Renal cortical epithelial cell (primary cell): ENCODE results near the gene PSMD10. TPM values are rescaled to one million over a fixed set of nuclear protein-coding genes. Genes with fewer than 3 reads are reported as not detected.
A peak's percentile ranks its signal among the peaks of the same experiment; 100 is the strongest.

Experiments used
- DNase-seq: peaks from one replicate; pipeline ENCODE4 v3.0.0-alpha.2; 2011; ENCODE audit warnings: low read depth
- total RNA-seq: library from RNA; depleted of rRNA; stranded (reverse); fragments of >200 nt; gene quantifications from 2 replicates; pipeline ENCODE4 v1.2.3, GENCODE V29; 2014

PSMD10 gene
- 95.3 and 110 TPM in 2 replicates for total RNA-seq

- DNase-seq: peak; percentile 91
Observed at GRCh38 chrX:108091264-108091877, at the start of gene PSMD10, which contains the start of gene ATG4A. Gene PSMD10 (minus strand): TSS chrX:108091542. CDS start chrX:108091520, 22 bp downstream. Gene ATG4A (plus strand): TSS chrX:108091778. CDS start chrX:108091827, 49 bp downstream.

DNA sequence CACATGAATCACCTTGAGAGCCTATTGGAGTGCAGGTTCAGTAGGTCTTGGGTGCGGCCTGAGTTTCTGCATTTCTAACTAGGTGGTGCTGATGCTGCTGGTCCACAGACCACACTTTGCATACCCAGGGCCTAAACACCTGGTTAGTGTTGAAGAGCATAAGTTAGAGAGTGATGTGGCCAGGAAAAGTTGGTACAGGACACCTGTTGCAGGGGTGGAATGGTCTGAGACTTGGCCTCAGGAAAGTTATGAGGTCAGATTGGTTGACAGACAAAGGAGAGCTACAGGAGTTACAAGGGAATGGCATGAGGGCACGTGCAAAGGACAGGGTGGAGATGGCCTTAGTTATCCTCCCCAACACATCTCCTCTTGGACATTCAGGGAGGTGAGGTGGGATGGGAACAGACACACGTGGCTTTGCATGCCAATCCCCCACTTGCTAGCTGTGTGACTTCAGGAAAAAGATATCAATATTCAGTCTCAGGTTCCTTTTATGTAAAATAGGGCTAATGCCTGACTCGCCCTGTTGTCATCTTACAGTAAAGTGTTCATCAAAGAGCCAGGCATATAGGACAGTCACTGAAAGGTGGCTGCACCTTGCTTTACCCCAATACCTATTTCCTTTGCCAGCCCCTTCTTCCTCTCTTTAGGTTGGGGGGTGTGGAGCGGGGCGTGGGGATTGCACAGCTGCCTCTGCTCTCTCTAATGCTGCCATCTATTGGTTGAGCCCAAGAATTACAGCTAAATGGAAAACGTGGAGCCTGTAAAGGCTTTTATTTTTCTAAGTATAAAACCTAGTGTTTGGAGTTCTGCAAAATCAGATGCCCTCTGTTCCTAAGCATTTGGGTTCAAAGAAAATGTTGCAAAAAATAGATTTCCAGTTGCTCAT lies 47.7 kb upstream of the PSMD10 start:
- DNase-seq: no peak

GRCh38 chrX:108134724-108135123 lies 43.4 kb upstream of the PSMD10 start:
- DNase-seq: no peak

- no peak for DNase-seq
Observed at GRCh38 chrX:108132876-108133275, 41.5 kb upstream of the PSMD10 start.

DNA sequence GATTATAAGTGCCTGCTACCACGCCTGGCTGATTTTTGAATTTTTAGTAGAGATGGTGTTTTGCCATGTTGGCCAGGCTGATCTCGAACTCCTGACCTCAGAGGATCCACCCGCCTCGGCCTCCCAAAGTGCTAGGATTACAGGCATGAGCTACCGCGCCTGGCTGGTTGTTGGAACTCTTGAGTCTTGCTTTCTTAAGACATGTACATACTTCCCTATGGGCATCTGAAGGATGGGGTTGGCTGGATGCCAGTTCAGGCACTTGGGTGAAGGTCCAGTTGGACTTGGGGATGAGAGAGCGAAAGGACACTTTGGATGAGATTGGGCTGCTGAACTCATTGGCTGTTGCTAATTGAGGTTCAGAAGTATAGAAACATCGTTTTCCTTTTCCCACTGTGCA lies 40.7 kb upstream of the PSMD10 start:
- no peak for DNase-seq

DNA sequence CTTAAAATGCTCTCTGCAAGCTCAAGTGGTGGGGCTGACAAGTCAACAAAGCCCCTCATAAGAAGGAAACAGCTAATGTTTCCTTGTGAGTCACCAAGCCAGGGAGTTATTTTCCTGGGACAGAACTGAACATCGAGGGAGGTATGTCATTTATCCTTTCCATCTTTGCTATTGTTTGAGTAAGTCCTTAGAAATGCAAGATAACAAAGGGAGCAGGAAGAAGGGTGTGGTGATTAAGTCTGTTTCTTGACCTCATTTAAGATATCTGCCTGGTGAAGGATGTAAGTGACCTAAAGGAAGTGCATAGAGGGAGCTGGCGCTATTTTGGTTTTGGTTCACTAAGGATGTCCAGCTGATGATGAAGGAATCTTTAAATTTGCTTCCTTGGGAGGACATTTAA lies 40.1 kb upstream of the PSMD10 start:
- DNase-seq: peak; percentile 26

GRCh38 chrX:108130889-108131288 lies 39.5 kb upstream of the PSMD10 start:
- DNase-seq: no peak

DNA sequence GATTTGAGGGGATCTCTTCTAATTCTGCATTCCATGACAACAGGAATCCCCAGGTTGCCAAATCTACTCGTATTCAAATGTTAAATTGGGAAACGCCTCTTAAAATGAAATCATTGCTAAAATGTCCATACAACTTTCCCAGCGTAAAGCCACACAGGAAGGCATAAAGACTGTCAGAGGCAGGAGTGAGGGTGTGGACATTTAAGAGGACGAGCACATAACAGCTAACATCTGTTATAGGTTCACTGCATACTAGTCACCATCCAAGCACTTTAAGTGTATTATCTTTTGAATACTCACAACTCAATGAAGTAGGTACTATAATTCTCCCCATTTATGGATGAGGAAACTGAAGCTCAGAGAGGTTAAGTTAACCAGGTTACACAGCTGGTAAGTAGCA lies 35.8 kb upstream of the PSMD10 start:
- no peak for DNase-seq

DNA sequence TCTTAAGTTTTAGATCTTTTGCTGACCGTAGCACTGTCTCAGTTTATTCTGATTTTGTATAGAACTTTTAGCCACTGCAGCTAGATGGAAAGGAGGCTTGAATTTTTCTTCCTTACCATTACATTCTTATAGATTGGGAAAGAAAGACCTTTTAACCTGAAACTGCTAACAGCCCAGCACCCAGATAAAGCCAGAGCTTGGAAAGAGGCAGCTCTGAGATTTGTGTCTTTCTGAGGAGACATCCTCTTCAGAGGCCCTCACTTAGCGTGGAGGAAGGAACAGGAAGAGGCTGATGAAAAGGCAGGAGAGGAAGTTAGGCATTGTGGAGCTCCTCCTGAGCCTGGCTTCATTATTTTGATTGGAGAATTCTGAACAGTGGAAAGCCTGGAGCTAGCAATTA lies 35.3 kb upstream of the PSMD10 start:
- no peak for DNase-seq

DNA sequence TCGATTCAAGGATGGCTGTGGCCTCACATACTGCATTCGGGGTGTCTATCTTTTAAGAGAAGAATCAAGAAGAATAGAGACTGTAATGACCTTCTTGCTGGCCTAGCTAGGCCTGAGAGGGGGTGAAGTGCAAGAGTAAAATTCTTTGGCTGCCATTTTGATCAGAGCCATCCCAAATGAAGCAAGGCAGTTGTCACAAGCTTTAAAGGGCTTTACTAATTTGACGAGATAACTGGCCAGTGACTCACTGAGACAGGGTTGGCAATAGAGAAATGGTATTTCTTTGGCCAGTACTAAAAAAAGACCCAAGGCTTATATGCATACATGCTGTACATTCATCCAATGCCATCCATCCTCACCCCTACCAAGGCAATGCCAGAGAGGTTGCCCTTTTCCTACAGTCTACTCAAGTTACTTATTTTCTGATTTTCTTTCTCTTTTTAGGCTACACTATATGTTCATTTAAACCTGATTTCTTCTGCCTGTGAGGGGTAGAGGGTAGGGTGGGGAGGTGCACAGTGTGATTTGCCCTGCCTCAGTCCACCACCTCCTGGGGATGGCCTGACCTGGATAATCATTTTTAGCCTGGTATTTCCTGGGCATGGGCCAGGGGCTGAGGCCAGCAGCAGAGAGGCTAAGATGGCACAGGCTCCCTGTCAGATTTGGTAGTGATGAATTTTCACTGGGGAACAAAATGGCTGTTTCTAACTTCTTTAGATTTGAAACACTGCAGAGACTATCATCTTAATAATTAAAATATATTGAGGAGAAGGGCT lies 32.4 kb upstream of the PSMD10 start:
- no peak for DNase-seq

DNA sequence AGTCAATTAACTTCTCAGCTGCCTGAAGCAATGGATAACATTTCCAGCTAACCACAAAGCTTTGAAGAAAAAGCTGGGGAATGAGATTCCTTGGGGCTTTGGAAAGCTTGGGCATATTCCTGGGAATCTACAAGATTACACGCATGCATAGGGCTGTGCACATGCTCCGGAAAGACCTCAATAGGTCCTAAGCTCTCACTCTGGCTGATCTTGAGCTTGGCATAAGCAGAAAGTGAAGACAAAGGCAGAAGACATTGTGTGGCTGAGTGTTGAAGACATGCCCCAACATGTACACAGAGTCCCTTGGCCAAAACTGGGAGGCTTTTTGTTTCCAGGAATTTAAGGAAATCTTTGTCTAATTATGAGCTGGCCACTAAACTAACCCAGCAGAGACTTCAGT lies 31.4 kb upstream of the PSMD10 start:
- DNase-seq: peak; percentile 54

DNA sequence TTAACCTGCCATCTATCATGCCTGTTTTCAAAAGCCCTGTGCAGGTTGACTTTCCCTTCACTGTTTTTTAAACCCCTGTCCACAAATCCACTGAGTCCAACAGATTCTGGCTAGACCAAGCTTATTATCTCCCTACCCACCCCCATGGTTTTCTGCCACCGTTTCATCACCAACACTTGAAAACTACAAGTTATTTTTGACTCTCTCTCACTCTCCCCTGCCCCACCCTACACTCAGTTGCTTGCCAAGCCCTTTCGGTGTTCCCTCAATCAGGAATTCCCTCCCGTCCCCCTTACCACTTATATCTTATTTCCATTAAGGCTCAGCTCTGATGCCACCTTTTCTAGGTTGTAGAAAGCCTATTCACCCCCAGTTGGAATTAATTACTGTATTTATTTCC lies 29.9 kb upstream of the PSMD10 start:
- DNase-seq: no peak

DNA sequence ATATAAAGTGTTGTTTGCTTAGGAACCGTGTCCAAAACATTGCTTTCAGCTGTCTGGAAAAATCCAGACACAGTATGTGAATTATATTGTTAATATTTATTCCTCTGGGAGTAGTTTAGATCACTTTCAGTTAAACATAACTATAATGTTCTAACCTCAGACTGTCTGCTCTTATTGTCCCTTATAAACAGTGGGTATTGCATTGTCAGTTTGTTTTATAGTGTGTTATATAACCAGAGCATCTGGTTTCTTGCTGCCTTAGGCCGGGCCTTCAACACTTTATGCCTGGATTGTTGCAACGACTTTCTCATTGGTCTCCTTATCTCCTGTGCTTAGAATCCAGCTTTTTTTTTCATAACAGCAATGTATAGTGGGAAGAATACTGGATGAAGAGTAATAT lies 26.6 kb upstream of the PSMD10 start:
- no peak for DNase-seq

DNA sequence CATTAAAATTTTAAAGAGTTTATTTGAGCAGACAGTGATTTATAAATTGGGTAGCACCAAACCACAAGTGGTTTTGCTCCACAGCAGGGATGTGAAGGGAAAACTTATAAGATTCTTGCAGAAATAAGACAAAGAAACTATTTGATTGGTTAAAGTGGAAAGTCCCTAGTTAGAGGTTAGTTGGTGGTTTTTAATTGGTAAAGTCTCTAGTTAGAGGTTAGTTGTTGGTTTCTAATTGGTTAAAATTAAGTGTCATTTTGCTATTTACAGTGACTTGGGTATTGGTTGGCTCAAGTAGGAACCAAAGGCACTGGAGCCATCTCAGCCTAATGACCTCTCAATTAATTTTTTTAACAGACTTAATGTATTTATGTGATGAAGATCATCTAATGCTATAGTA lies 23.2 kb upstream of the PSMD10 start:
- DNase-seq: no peak

DNA sequence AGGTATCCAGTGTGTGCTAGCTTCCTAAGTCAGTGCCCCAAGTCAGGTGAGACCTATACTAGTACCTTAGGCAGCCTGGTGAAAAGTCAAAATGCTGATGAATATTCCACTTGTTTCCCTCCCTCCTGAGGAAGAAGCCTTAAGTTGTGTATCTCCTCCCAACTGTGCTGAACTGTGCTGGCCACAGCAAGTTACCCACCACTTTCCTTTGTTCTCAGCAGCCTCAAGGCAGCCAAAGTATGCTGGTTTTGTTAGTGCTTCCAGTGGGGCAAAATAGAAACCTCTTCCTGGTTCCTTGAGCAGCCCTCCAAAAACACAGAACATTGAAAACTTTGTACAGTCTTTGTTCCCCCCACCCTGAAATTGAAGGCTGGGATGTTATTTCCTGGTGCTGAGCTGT lies 14.1 kb upstream of the PSMD10 start:
- DNase-seq: no peak

- DNase-seq: peak; percentile 28
Observed at GRCh38 chrX:108097380-108097779, 6.0 kb upstream of the PSMD10 start.

DNA sequence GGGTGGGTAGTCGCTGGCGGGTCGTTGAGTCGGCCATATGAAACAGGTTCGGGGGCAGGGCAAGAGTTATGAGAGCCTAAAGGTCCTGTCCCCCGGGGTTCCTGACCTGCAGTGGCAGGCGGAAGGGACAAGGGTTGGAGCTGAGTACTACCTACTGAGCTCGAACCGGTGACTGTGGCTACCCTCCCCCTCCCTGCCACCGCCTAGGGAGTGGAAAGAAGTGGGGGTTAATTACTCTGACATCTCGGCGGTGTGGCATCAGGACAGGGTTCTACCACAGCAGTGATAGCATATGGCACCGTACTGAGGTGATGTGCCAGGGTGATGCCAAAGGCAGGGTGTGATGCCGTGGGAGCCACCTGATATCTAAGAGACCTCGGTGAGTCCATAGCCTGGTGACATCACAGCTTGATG lies 543 bp upstream of the PSMD10 start:
- no peak for DNase-seq

DNA sequence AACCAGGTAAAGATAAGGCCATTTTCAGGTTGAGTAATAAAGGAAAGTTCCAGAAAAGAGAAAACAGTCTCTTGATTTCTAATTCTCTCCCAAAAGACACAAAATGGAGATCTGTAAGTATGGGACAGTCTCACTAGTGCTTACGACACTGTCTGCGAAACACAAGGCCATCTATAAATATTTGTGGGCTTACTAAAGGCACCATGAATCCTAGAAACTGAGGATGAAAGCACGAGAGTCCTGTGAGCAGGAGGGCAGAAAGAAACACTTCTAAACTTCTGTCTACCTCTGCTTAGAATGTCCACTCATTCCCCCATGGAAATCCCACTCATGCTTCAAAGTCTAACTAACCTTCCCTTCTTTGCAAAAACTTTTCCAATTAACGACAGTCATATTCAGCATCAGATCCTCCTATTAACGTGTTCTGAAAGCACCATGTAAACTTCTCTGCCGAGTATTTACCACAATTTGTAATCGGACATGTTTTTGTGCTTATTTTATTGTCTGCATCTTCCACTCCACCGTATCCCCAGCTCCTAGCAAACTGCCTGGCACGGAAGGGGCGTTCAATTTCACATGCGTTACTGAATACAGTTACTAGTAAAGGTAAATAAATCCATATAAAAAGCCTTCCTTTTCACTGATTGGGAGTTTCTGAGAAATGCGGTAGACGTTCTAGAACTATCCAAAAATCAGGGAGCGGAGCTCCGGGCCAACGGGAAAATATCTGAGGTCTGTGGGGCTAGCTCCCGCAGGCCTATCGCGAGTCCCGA lies 665 bp downstream of the PSMD10 start:
- DNase-seq: peak; percentile 33

DNA sequence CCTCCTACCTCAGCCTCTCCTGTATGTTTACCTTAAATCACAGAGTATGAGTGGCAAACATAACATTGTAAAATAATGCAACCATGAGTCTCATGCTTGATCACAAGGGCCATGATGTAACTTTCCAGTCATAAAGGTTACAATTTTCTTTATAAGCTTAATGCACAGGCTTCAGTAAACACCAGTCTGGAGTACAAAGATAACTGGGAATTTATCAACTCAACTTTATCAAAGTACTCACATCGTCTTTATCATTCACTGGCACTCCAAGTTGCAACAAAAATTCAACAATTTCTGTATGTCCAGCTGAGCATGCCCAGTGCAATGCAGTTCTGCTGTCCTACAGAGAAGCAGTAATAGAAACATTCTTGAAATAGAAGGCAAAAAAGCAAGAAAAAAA lies 2.8 kb downstream of the PSMD10 start:
- no peak for DNase-seq

GRCh38 chrX:108087792-108088191 lies 3.5 kb downstream of the PSMD10 start:
- no peak for DNase-seq

DNA sequence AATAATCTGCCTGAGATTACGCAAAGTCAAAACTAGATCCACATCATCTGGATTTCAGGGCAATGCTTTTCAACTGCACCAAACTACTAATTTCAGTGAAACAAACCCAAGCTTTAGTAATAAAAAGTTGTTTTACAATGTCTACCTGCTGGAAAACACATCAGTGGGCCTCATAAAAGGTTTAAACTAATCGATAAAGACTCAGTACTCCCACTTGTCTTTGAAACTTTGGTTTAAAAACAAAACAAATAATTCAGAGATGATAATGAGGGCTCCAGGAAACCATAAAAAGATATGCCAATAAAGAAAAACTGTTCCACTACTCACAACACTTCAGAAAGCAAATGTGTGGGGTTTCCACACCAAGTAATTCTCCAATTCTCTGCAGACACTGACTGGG lies 10.2 kb downstream of the PSMD10 start:
- DNase-seq: no peak

DNA sequence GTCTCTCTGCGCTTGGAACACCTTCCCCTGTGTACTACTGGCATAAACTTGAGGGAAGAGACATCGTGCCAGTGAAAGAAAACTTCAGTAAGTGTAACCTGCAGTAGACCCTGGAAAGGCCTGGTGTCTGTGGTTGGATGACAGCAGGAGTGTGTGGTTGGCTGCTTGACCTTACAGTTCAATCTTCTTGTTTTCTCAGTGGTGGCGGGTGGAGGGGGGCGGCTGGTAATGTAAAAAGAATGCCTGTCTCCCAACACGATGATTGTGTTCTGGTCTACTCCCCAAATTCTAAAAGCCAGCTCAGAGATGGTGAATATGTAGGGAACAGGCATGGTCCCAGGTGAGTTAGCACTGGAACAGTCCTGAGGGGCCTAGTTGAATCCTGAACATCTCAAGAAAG lies 18.6 kb downstream of the PSMD10 start:
- DNase-seq: peak; percentile 47
